C4-2B (cell line): Measurements from ENCODE around the gene STAG1.
"Not testable (repeated sequence)": the region's sequence is repeated elsewhere in the genome, so short reads cannot be mapped to it uniquely, and the experiment has no call there.

Source experiments
- H3K27ac ChIP-seq: fragments of 450-650 bp; 2 replicates; pipeline ENCODE4 v1.5.1; 2017
- ZFX ChIP-seq: fragments of 450-650 bp; IDR thresholded peaks from 2 replicates; pipeline ENCODE4 v1.6.1; 2017
- TF ChIP-seq, protein P1 (sequence below): fragments of 450-650 bp; conservative IDR thresholded peaks from 2 replicates; pipeline ENCODE4 v1.5.1; 2017; ENCODE audit warnings: mild to moderate bottlenecking

The STAG1 gene

DNA sequence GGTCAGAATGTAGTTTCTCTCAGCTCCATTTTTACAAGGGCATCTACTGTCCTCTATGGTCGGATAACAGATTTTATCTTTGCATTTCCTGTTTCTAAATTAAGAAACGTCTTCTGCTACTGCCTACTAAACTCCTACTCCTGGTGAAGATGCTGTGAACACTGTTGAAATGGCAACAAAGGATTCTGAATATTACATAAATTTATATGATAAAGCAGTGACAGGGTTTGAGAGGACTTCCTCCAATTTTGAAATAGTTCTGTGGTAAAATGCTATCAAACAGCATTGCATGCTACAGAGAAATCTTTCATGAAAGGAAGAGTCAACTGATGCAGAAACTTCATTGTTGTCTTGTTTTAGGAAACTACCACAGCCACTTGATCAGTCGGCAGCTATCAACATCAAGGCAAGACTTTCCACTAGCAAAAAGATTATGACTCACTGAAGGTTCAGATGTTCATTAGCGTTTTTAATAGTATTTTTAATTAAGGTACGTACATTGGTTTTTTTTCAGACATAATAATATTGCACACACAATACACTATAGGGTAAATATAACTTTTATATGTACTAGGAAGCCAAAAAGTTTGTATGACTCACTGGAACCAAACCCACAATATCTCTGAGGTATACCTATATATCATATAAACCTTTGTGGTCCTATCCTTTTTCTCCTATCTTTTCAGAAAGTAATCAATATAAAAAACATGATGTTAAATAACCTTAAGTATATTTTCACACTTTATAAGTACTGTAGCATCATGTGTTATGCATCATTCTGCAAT lies 156.1 kb downstream of the STAG1 start:
- H3K27ac ChIP-seq, result no peak overlapping the region
- TF ChIP-seq ZFX, result no peak
- TF ChIP-seq, protein P1, sequence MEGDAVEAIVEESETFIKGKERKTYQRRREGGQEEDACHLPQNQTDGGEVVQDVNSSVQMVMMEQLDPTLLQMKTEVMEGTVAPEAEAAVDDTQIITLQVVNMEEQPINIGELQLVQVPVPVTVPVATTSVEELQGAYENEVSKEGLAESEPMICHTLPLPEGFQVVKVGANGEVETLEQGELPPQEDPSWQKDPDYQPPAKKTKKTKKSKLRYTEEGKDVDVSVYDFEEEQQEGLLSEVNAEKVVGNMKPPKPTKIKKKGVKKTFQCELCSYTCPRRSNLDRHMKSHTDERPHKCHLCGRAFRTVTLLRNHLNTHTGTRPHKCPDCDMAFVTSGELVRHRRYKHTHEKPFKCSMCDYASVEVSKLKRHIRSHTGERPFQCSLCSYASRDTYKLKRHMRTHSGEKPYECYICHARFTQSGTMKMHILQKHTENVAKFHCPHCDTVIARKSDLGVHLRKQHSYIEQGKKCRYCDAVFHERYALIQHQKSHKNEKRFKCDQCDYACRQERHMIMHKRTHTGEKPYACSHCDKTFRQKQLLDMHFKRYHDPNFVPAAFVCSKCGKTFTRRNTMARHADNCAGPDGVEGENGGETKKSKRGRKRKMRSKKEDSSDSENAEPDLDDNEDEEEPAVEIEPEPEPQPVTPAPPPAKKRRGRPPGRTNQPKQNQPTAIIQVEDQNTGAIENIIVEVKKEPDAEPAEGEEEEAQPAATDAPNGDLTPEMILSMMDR, result no peak

DNA sequence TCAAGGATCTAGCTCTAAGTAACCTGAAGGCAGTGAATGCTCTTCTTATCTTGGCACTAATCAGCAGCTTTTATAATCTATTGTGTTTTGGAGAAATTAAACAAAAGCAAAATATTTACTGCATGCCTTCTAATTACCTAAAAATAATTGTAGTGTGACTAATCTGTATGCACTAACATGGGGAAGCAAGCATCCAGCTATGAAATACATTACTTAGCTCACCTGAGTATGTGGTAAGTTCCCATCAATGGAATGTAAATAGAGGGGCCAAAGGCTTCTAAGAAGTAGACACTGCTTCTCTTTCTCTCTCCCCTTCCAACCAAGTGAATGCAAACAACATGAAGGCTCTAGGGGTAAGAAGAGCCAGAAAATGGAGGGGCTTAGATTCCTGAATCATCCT lies 165.6 kb downstream of the STAG1 start:
- no peak overlapping the region for H3K27ac ChIP-seq
- no peak for TF ChIP-seq ZFX
- TF ChIP-seq, protein P1, result no peak

DNA sequence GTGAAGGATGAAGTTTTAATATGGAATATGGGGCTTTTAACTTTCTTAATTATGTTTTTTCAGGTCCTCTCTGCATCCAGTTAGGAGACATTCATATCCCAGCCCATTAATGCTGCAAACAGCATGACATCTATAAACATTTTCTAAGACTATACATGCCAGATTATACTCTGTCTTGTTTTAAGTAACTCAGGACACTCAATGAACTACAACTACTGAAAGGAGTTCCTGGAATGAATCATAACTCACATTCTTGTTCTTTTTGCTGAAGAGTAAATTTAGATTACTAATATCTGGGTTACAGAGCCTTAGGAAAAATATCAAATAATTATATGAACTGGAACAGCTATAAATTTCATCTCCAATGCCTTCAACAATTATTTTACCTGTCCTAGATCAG lies 167.4 kb downstream of the STAG1 start:
- TF ChIP-seq ZFX, result no peak
- TF ChIP-seq, protein P1, result no peak
- no peak overlapping the region for H3K27ac ChIP-seq

DNA sequence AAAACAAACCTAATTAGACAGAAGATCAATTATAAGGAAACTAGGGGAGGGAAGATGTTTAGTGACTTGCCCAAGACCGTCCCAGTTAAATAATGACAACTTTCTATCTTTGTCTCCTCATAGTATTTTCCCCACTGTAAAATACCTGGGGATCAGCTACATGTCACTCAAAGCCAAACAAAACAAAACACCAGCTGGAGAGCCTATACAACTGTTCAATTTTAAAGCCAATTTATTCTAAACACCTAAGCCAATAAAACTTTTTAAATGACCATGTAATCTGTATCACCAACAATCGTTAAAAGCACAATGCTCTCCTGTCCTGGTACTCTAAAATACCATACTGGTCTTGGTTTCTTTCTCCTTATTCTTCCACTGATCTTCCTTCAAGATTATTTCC lies 168.4 kb downstream of the STAG1 start:
- no peak overlapping the region for H3K27ac ChIP-seq
- TF ChIP-seq ZFX, result no peak
- TF ChIP-seq, protein P1, result no peak

DNA sequence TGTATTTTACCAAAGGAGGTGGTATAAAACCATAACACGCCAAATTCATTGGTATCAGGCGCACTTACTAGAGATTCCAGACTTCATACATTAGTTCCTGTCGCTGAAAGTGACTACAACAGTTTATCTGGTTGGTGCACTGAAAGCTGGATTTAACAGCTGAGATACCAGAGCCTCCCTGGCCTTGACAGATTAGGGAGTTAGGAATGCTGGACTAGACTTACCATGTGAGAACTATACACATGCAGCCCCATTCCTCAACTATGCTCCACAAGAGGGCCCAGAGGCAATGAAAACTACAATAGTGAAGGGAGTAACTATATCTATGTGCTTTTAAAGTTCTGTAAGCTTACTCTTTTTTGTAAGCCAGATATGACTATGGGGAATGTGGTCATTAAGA lies 174.4 kb downstream of the STAG1 start:
- no peak overlapping the region for H3K27ac ChIP-seq
- TF ChIP-seq, protein P1, result no peak
- TF ChIP-seq ZFX, result no peak

DNA sequence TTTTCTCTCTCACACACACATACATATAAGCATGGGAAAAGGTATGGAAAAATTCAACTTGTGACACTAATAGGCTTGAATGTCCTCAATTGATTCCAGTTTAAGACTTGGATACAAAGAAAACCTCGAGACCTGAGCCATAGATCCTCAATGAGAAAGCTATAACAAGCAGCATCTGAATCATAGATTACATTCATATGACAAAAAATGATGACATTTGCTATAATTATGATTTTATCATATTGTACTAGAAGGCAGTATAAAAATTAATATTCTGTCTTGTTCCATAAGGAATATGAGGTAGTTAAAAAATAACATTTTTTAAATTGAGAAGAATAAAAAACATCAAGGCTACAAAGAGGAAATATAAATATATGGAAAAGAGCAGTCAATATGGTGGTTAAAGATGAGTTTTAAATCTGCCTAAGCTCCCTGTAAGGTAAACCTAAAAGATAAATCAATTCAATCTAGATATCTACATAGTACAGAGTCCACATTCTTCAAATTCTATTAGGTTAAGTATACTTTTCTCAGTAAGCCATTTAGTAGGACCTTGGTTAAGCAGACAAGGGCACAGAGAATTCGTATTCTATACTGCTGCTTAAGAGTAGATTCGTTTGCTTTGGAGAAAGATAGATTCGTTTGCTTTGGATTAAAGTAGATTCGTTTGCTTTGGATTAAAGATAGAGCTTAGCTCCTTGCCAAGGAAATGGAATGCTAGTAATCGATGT lies 175.7 kb downstream of the STAG1 start:
- H3K27ac ChIP-seq, result no peak overlapping the region
- TF ChIP-seq, protein P1, result no peak
- TF ChIP-seq ZFX, result no peak

DNA sequence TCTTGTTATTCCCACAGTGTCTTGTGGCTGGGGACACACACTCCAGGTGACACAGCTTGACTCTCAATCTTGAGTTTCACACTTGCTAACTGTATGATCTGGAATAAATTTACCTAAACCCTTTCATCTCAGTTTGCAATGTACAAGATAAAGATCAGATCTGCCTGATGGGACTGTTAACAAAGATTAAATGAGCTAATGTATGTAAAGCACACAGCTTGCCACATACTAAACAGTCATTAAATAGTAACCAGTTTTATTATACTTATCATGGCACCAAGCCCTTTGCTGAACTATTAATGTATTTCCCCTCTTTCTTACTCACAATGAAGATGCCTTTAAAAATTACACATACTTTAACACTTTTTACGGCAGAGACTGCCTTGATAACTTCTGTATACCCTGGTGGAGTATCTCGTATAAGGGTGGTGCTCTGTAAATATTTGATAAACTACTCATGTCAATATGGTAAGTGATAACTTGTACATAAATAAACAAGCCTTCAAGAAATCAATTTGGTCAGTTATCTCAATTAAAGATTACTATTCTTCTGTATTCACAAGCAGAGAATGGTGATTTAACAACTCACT lies 184.5 kb downstream of the STAG1 start:
- H3K27ac ChIP-seq, result no peak overlapping the region

DNA sequence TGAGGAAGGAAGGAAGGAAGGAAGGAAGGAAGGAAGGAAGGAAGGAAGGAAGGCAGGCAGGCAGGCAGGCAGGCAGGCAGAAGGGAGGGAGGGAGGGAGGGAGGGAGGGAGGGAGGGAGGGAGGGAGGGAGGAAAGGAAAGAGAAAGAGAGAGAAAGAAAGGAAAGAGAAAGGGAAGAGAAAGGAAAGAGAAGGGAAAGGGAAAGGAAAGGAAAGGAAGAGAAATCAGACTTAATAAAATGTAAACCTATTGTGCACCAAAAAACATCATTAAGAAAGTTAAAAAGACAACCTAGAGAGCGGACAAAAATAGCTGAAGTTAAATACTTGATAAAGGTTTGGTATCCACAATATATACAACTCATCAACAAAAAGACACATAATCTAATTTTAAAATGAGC lies 187.2 kb downstream of the STAG1 start:
- not testable (repeated sequence) for H3K27ac ChIP-seq

More for the DNA sequence above, 184.5 kb downstream of the STAG1 start:
- TF ChIP-seq ZFX, result no peak
- TF ChIP-seq, protein P1, result no peak
